H1 (cell line): ENCODE measurements around the gene PSG7. TPM values are rescaled to one million over a fixed set of nuclear protein-coding genes. Genes with fewer than 3 reads are reported as not detected.

ENCODE experiments used
- CTCF ChIA-PET: fragments of 300-600 bp; sonication (Branson Sonifier 250); formaldehyde crosslinking; loops from one replicate; lab custom pipeline; 2021; ENCODE audit not compliant: partially characterized antibody; lab: Charles Lee
- POLR2A ChIA-PET: fragments of 300-600 bp; sonication (Branson Sonifier 250); formaldehyde crosslinking; loops from one replicate; lab custom pipeline; 2021; ENCODE audit warnings: inconsistent platforms; ENCODE audit not compliant: partially characterized antibody; lab: Charles Lee
- DNase-seq, 2 experiments: peaks; one replicate each; pipeline versions ENCODE4 v3.0.0 to v3.0.0-alpha.2; 2010 to 2022; ENCODE audit warnings: low spot score in 2 of 2, low read depth in 1 of 2, mixed read lengths in 1 of 2
- FAIRE-seq: peaks from 2 replicates; lab custom pipeline; 2011; peaks lifted over from hg19 to GRCh38; lab: Jason Lieb, UNC
- H2AFZ ChIP-seq: 2 replicates; pipeline ENCODE4 v1.8.1; 2012; ENCODE audit warnings: low read length, inconsistent platforms
- H2AK5ac ChIP-seq: 2 replicates; pipeline ENCODE4 v1.6.1; 2013; ENCODE audit warnings: low read depth, low read length
- H2BK120ac ChIP-seq: replicated peaks from 2 replicates; pipeline ENCODE3; 2013; ENCODE audit warnings: low read depth, low read length, inconsistent platforms
- H2BK12ac ChIP-seq: 2 replicates; pipeline ENCODE4 v1.6.1; 2013; ENCODE audit warnings: low read depth, low read length
- H2BK15ac ChIP-seq: 2 replicates; pipeline ENCODE4 v1.6.1; 2013; ENCODE audit warnings: low read length
- H2BK20ac ChIP-seq: 2 replicates; pipeline ENCODE4 v1.6.1; 2013; ENCODE audit warnings: low read length
- H2BK5ac ChIP-seq: 2 replicates; pipeline ENCODE4 v1.6.1; 2013; ENCODE audit warnings: low read depth, low read length
- H3K14ac ChIP-seq: 2 replicates; pipeline ENCODE4 v1.6.1; 2013; ENCODE audit warnings: inconsistent platforms; ENCODE audit not compliant: insufficient read length
- H3K18ac ChIP-seq: 2 replicates; pipeline ENCODE4 v1.6.1; 2013; ENCODE audit warnings: low read length; ENCODE audit errors: extremely low read depth
- H3K23ac ChIP-seq: 2 replicates; pipeline ENCODE4 v1.6.1; 2013; ENCODE audit warnings: inconsistent platforms; ENCODE audit not compliant: insufficient read length
- H3K23me2 ChIP-seq: 2 replicates; pipeline ENCODE4 v1.6.1; 2013; ENCODE audit warnings: low read depth, low read length
- H3K27ac ChIP-seq: 2 replicates; pipeline ENCODE4 v1.6.1; 2011; ENCODE audit warnings: low read depth, low read length, inconsistent platforms
- H3K27me3 ChIP-seq, 4 experiments: replicated peaks in 1 of 4; 1 replicate in 1 of 4; 2 replicates in 3 of 4; pipeline versions ENCODE4 v1.6.1 to v1.8.1; 2011 to 2013; ENCODE audit warnings: low read length in 3 of 4, mild to moderate bottlenecking in 3 of 4, inconsistent platforms in 2 of 4, mixed read lengths in 2 of 4, moderate library complexity in 1 of 4; ENCODE audit not compliant: control insufficient read depth in 3 of 4, insufficient read depth in 3 of 4; ENCODE audit errors: extremely low read depth in 1 of 4
- H3K36me3 ChIP-seq, 4 experiments: 2 replicates each; pipeline versions ENCODE4 v1.6.1 to v1.8.1; 2011 to 2013; ENCODE audit warnings: mild to moderate bottlenecking in 4 of 4, low read length in 3 of 4, moderate library complexity in 2 of 4, control low read depth in 1 of 4, inconsistent platforms in 1 of 4; ENCODE audit not compliant: insufficient read depth in 4 of 4, control insufficient read depth in 2 of 4
- H3K4ac ChIP-seq: replicated peaks from 2 replicates; pipeline ENCODE3; 2013; ENCODE audit warnings: low read length, low read depth, mixed read lengths, inconsistent platforms; ENCODE audit not compliant: insufficient read length
- H3K4me1 ChIP-seq, 4 experiments: replicated peaks in 1 of 4; 1 replicate in 1 of 4; 2 replicates in 3 of 4; pipeline versions ENCODE4 v1.6.1 to v1.8.1; 2011 to 2013; ENCODE audit warnings: low read length in 3 of 4, inconsistent platforms in 2 of 4, mixed read lengths in 1 of 4; ENCODE audit not compliant: insufficient read depth in 4 of 4, control insufficient read depth in 3 of 4
- H3K4me2 ChIP-seq, 2 experiments: 2 replicates each; pipeline versions ENCODE4 v1.6.1 to v1.8.1; 2011 to 2013; ENCODE audit warnings: low read depth in 2 of 2, low read length in 2 of 2, control low read depth in 1 of 2, inconsistent platforms in 1 of 2, mild to moderate bottlenecking in 1 of 2; ENCODE audit not compliant: insufficient read depth in 1 of 2
- H3K4me3 ChIP-seq, 4 experiments: fragments of 200-600, 300-600 bp in 1 of 4; sonication (generic), shearing (Covaris generic), sonication (Bioruptor Twin) in 1 of 4; 2 replicates each; pipeline versions ENCODE4 v1.5.1 to v1.8.1; 2011 to 2016; ENCODE audit warnings: low read length in 4 of 4, low read depth in 3 of 4, control low read depth in 2 of 4, inconsistent platforms in 2 of 4, mild to moderate bottlenecking in 2 of 4, mixed read lengths in 1 of 4, moderate library complexity in 1 of 4; ENCODE audit not compliant: insufficient read depth in 2 of 4; ENCODE audit errors: extremely low read depth in 1 of 4
- H3K56ac ChIP-seq: replicated peaks from 2 replicates; pipeline ENCODE3; 2013; ENCODE audit warnings: low read depth, mild to moderate bottlenecking, mixed read lengths, low read length, inconsistent platforms; ENCODE audit not compliant: insufficient read length
- H3K79me1 ChIP-seq: 2 replicates; pipeline ENCODE4 v1.6.1; 2013; ENCODE audit warnings: low read depth, low read length, control low read depth
- H3K79me2 ChIP-seq, 2 experiments: 2 replicates each; pipeline versions ENCODE4 v1.6.1 to v1.8.1; 2012 to 2013; ENCODE audit warnings: low read length in 2 of 2, mild to moderate bottlenecking in 2 of 2, inconsistent platforms in 1 of 2; ENCODE audit not compliant: insufficient read depth in 2 of 2, control insufficient read depth in 1 of 2
- H3K9ac ChIP-seq, 4 experiments: replicated peaks in 1 of 4; 1 replicate in 1 of 4; 2 replicates in 3 of 4; pipeline versions ENCODE4 v1.6.1 to v1.8.1; 2011 to 2013; ENCODE audit warnings: low read depth in 3 of 4, low read length in 3 of 4, control low read depth in 2 of 4, mild to moderate bottlenecking in 2 of 4, moderate library complexity in 2 of 4, inconsistent platforms in 1 of 4; ENCODE audit errors: extremely low read depth in 1 of 4
- H3K9me3 ChIP-seq, 2 experiments: 2 replicates each; pipeline versions ENCODE4 v1.6.1 to v1.8.1; 2012 to 2013; ENCODE audit warnings: mild to moderate bottlenecking in 2 of 2, moderate library complexity in 2 of 2, control low read depth in 1 of 2, inconsistent platforms in 1 of 2, low read depth in 1 of 2, low read length in 1 of 2, mixed read lengths in 1 of 2; ENCODE audit not compliant: insufficient read depth in 2 of 2
- H4K20me1 ChIP-seq, 2 experiments: replicated peaks in 1 of 2; 2 replicates each; pipeline versions ENCODE3 to v1.8.1; 2011 to 2013; ENCODE audit warnings: inconsistent platforms in 2 of 2, low read length in 2 of 2, mild to moderate bottlenecking in 1 of 2; ENCODE audit not compliant: insufficient read depth in 2 of 2, control insufficient read depth in 1 of 2
- H4K5ac ChIP-seq: 2 replicates; pipeline ENCODE4 v1.6.1; 2013; ENCODE audit warnings: low read length, low read depth, mixed read lengths, inconsistent platforms; ENCODE audit not compliant: insufficient read length
- H4K8ac ChIP-seq: 2 replicates; pipeline ENCODE4 v1.8.0; 2013; ENCODE audit warnings: mild to moderate bottlenecking, moderate library complexity, low read length, inconsistent platforms; ENCODE audit not compliant: insufficient read depth; ENCODE audit errors: extremely low read depth
- H4K91ac ChIP-seq: replicated peaks from 2 replicates; pipeline ENCODE3; 2013; ENCODE audit warnings: low read length, mixed read lengths, inconsistent platforms; ENCODE audit not compliant: insufficient read length
- CBX5 ChIP-seq: fragments of 300-800, 300-1000 bp; sonication (generic); IDR thresholded peaks from 2 replicates; pipeline ENCODE4 v1.7.1; 2016; ENCODE audit warnings: antibody characterized with exemption, low read length, low read depth
- CHD1 ChIP-seq: IDR thresholded peaks from 2 replicates; pipeline ENCODE4 v1.6.1; 2012; ENCODE audit warnings: low read depth, low read length, improper control_type of control experiment
- EP300 ChIP-seq, 2 experiments: IDR thresholded peaks; 1 replicate in 1 of 2; 2 replicates in 1 of 2; pipeline ENCODE4 v1.6.1; 2011 to 2012; ENCODE audit warnings: low read depth in 2 of 2, low read length in 2 of 2, mild to moderate bottlenecking in 2 of 2, borderline replicate concordance in 1 of 2, inconsistent platforms in 1 of 2, moderate library complexity in 1 of 2
- JUN ChIP-seq: IDR thresholded peaks from 2 replicates; pipeline ENCODE4 v1.6.1; 2011; ENCODE audit warnings: low read depth, mild to moderate bottlenecking, improper control_type of control experiment, low read length
- TAF1 ChIP-seq: IDR thresholded peaks from 2 replicates; pipeline ENCODE4 v1.6.1; 2011; ENCODE audit warnings: mild to moderate bottlenecking, low read depth, low read length
- TAF7 ChIP-seq: optimal IDR thresholded peaks from 2 replicates; pipeline ENCODE3; 2011; ENCODE audit warnings: low read depth, mild to moderate bottlenecking, inconsistent platforms, low read length, moderate library complexity, borderline replicate concordance
- USF2 ChIP-seq: IDR thresholded peaks from 2 replicates; pipeline ENCODE4 v1.6.1; 2011; ENCODE audit warnings: low read length, improper control_type of control experiment
- WGBS, 2 experiments: shearing (Covaris generic) in 1 of 2; methylation state at CpG; one replicate each; pipeline versions ENCODE4 v1.1.6 to v1.1.7; 2013 to 2015; ENCODE audit warnings: low lambda C conversion rate in 2 of 2, mixed read lengths in 2 of 2, inconsistent platforms in 1 of 2, low coverage in 1 of 2, missing lambda C conversion rate in 1 of 2; ENCODE audit not compliant: insufficient replicate concordance in 2 of 2, insufficient coverage in 1 of 2, insufficient read length in 1 of 2; ENCODE audit errors: extremely low coverage in 1 of 2, missing lambda C conversion rate in 1 of 2; 5-methylcytosine and 5-hydroxymethylcytosine counted together
- polyA plus RNA-seq, 7 experiments: library from polyadenylated mRNA; depleted of rRNA in 3 of 7; stranded (reverse) in 5 of 7; unstranded in 2 of 7; fragments of >200 nt in 5 of 7; fragments of 200-250 nt in 2 of 7; gene quantifications; 1 replicate in 5 of 7; 2 replicates in 1 of 7; 4 replicates in 1 of 7; pipeline versions ENCODE4 v1.2.1 to v1.2.3, GENCODE V29; 2011 to 2013; ENCODE audit warnings: missing spikeins in 2 of 7, mixed read lengths in 2 of 7
- total RNA-seq: library from RNA; stranded (reverse); fragmentation: NEBNext Ultra II Directional; extraction: Animal tissue kit (Norgen Biotek cat#: 25700); gene quantifications from 2 replicates; pipeline ENCODE4 v1.2.1, GENCODE V29; 2021

Gene PSG7
- total and polyA plus RNA-seq, 2 of the 8 experiments (the other 6 are each of a cell fraction or from before 2014, with no cell fraction given): not detected

- DNase-seq (no peak), FAIRE-seq (no peak)
- POLR2A ChIA-PET: no interaction called here
- no peak within 1 kb of the TSS for H3K18ac ChIP-seq
- no peaks in the 10 kb centered on the region for H3K4me1 ChIP-seq
- H3K9ac ChIP-seq: no peak within 1 kb of the TSS
- no peak within 1 kb of the TSS for H4K5ac ChIP-seq
- H2AK5ac ChIP-seq: no peak within 1 kb of the TSS
- H3K79me2 ChIP-seq: no peaks in the 10 kb centered on the region
- no peak within 1 kb of the TSS for H4K8ac ChIP-seq
- no peaks in the 10 kb centered on the region for H3K36me3 ChIP-seq
- H3K79me1 ChIP-seq: no peaks in the 10 kb centered on the region
- peaks cover 20 to 63% of the 10 kb centered on the region in 2 experiments; a peak in 3 of 4 replicates for H3K9me3 ChIP-seq
- no peaks in the 10 kb centered on the region for H4K20me1 ChIP-seq
- no peaks in the 10 kb centered on the region; the same call in 1 of the 2 replicates for H3K23me2 ChIP-seq
- no peak within 1 kb of the TSS for H2BK5ac ChIP-seq
- H3K27me3 ChIP-seq: no peaks in the 10 kb centered on the region
- no peak within 1 kb of the TSS for H3K56ac ChIP-seq
- no peak within 1 kb of the TSS for H3K23ac ChIP-seq
- H3K4me2 ChIP-seq: no peak within 1 kb of the TSS
- H2BK120ac ChIP-seq: no peak within 1 kb of the TSS
- no peak within 1 kb of the TSS for H2BK15ac ChIP-seq
- no peak within 1 kb of the TSS for H3K4ac ChIP-seq
- TF ChIP-seq EP300 (IDR thresholded peaks at IDR 0.05; ENCODE audit: borderline replicate concordance in 1 of 2, low read depth in 2 of 2, low read length in 2 of 2) (no peak), CBX5 (no peak), TAF1 (no peak), USF2 (no peak), CHD1 (no peak), TAF7 (no peak), JUN (no peak)
- TF ChIP-seq, all 59 proteins: peak for 0
- no peak within 1 kb of the TSS for H4K91ac ChIP-seq
- H3K14ac ChIP-seq: no peak within 1 kb of the TSS
- CTCF ChIA-PET: no interaction called here
- H2AFZ ChIP-seq: no peak within 1 kb of the TSS
- H2BK12ac ChIP-seq: no peak within 1 kb of the TSS
- no peak within 1 kb of the TSS for H2BK20ac ChIP-seq
- WGBS, 2 experiments: 41% methylated on average over 2 of the region's 2 CpGs; no CpG with 5 or more reads in 1 of the 2 experiments
- no peak within 1 kb of the TSS for H3K4me3 ChIP-seq
- no peak within 1 kb of the TSS for H3K27ac ChIP-seq
Measured at GRCh38 chr19:42879613-42880012, 57.4 kb downstream of the PSG7 start, which contains the start of gene PSG1. TSS of gene PSG1 (minus strand) at chr19:42879713. CDS start at chr19:42879581, 132 bp downstream.
